ENCODE data around the gene PHAF1. TPM values are rescaled to one million over a fixed set of nuclear protein-coding genes. Genes with fewer than 3 reads are reported as not detected.

PHAF1 gene
- total RNA-seq, 2 donors from 2014 or later, result 18.8 to 19.6 TPM

DNA sequence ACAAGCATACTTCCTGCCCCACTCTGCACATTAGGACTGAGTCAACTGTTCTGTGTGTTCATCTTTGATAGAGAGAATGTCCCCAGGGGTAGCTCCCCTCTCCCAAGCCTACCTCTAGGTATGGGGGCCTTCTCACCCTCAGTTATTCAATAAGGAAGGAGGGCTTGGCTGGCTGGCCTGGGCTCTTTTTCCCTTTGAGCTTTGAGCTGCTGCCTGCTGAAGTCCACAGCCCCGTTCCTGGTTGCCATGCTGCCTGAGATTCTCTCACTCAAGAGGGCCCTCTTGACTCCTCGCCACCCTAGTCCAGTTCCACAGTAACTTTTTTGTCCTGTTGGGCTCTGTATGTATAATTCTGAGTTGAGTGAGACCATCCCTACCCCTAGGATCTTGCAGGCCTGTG, 36.0 kb downstream of the PHAF1 start:
- no peak overlapping the region for H3K4me3 Mint-ChIP-seq
- H3K4me1 ChIP-seq (ENCODE audit: control insufficient read depth, insufficient read depth, low read length), result no peaks in the 10 kb centered on the region
- H3K9me3 ChIP-seq (ENCODE audit: control insufficient read depth, low read length), result no peaks in the 10 kb centered on the region
- no peaks in the 10 kb centered on the region for H3K4me1 Mint-ChIP-seq
- peaks cover 64% of the 10 kb centered on the region for H3K36me3 ChIP-seq (ENCODE audit: control insufficient read depth, insufficient read depth, low read length)
- peaks cover 67% of the 10 kb centered on the region for H3K36me3 Mint-ChIP-seq (ENCODE audit: low read depth)
- H3K9me3 Mint-ChIP-seq, result no peaks in the 10 kb centered on the region
- H3K9ac ChIP-seq (ENCODE audit: extremely low read depth, low read length, poor library complexity, severe bottlenecking), result no peak overlapping the region
- no peak overlapping the region for H3K4me3 ChIP-seq (ENCODE audit: low read length)
- no peak overlapping the region for H3K27ac Mint-ChIP-seq
- WGBS, 2 experiments (ENCODE audit: insufficient coverage in 1 of 2, insufficient read length in 1 of 2), result 93 to 100% methylated on average over 1 to 2 of the region's 2 CpGs
- no peak overlapping the region for H3K27ac ChIP-seq (ENCODE audit: low read depth, low read length)
- peaks cover 12% of the 10 kb centered on the region for H3K27me3 ChIP-seq (ENCODE audit: control insufficient read depth, insufficient read depth, low read length, poor library complexity, severe bottlenecking)
- DNase-seq, result no peak
- TF ChIP-seq, protein P1, sequence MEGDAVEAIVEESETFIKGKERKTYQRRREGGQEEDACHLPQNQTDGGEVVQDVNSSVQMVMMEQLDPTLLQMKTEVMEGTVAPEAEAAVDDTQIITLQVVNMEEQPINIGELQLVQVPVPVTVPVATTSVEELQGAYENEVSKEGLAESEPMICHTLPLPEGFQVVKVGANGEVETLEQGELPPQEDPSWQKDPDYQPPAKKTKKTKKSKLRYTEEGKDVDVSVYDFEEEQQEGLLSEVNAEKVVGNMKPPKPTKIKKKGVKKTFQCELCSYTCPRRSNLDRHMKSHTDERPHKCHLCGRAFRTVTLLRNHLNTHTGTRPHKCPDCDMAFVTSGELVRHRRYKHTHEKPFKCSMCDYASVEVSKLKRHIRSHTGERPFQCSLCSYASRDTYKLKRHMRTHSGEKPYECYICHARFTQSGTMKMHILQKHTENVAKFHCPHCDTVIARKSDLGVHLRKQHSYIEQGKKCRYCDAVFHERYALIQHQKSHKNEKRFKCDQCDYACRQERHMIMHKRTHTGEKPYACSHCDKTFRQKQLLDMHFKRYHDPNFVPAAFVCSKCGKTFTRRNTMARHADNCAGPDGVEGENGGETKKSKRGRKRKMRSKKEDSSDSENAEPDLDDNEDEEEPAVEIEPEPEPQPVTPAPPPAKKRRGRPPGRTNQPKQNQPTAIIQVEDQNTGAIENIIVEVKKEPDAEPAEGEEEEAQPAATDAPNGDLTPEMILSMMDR (conservative IDR thresholded peaks at IDR 0.05), result no peak
- peaks cover 8% of the 10 kb centered on the region for H3K27me3 Mint-ChIP-seq (ENCODE audit: insufficient read depth)

DNA sequence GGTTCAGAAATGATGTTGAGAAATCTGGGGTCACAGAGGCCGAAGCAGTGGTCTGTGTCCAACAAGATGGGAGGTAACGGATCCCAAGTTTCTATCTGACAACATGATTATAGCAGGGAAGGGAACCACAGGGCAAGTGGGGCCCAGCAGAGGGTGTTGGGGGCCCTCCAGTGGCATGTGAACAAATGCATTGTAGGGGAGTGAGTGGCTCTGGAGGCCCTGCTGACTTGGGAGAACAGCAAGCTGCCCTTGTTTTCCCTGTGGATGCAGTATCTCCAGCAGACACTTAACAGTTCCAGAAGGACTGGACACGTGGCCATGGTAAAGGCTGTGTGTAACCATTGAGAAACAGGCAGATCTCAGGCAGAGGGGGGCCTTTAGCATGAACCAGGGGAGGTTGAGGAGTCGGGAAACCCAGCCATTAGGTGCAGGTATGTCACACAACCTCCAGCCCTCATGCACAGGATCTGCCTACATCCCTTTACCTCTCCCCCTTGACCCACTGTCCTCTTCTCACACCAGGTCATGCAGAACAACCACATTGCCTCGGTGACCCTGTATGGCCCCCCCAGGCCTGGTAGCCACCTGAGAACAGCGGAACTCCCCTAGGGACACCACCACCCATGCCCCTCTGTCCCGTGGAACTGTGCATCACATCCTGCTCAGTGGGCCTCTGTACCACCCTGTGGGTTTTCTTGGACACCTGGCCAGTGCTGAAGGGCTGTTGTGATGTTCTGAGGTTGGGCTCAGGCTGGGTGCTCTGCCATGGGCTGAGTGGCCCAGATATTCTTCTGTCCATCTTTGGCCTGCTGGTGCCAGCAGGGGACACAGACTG, 37.0 kb downstream of the PHAF1 start:
- Mint-ChIP-seq H3K4me1 (peaks cover 4% of the 10 kb centered on the region), H3K36me3 (ENCODE audit: low read depth) (peaks cover 57% of the 10 kb centered on the region), H3K9me3 (no peaks in the 10 kb centered on the region), H3K27me3 (ENCODE audit: insufficient read depth) (peaks cover 16% of the 10 kb centered on the region), H3K27ac (no peak overlapping the region), H3K4me3 (no peak overlapping the region)
- Histone ChIP-seq H3K36me3 (ENCODE audit: control insufficient read depth, insufficient read depth, low read length) (peaks cover 55% of the 10 kb centered on the region), H3K4me1 (ENCODE audit: control insufficient read depth, insufficient read depth, low read length) (no peaks in the 10 kb centered on the region), H3K9me3 (ENCODE audit: control insufficient read depth, low read length) (no peaks in the 10 kb centered on the region), H3K27me3 (ENCODE audit: control insufficient read depth, insufficient read depth, low read length, poor library complexity, severe bottlenecking) (peaks cover 22% of the 10 kb centered on the region), H3K9ac (ENCODE audit: extremely low read depth, low read length, poor library complexity, severe bottlenecking) (no peak overlapping the region), H3K4me3 (ENCODE audit: low read length) (no peak overlapping the region), H3K27ac (ENCODE audit: low read depth, low read length) (no peak overlapping the region)
- TF ChIP-seq, protein P1 (conservative IDR thresholded peaks at IDR 0.05), result no peak
- DNase-seq, result no peak
- WGBS, 2 experiments (ENCODE audit: insufficient coverage in 1 of 2, insufficient read length in 1 of 2), result 91 to 96% methylated on average over 4 to 7 of the region's 7 CpGs

DNA sequence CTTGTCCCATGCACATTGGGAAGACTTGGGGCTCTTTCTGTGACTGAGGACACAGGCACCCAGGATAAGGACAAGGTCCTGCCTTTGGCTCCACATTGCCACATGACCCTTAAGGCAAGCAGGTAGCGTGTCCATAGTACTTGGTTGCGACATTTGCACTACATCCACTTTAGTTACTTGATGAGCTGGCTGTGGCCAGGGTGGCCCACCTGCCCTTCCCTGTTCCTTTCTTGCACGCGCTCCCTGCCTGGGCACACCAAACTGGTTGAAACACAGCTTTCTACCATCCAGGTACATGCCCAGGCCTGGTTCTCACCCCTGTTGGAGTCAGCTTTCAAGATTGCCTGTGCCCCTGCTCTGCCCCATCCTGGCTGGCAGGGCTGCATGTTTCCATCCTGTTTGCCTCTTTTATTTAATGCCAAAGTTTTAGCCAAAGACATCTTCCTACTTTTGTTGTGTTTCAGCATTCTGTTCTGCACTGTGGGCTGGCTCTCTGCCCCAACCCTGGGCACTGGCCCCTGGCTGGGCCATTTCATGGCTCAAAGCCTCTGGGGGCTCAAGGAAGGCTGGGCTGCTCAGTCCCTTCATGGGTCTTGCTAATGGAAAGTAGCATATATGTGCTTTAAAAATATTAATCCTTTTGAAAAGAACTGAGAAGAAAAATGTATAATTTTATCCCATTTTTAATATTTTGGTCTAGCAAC, 37.8 kb downstream of the PHAF1 start:
- H3K27ac Mint-ChIP-seq, result no peak overlapping the region
- H3K9me3 ChIP-seq (ENCODE audit: control insufficient read depth, low read length), result no peaks in the 10 kb centered on the region
- H3K9me3 Mint-ChIP-seq, result no peaks in the 10 kb centered on the region
- H3K36me3 ChIP-seq (ENCODE audit: control insufficient read depth, insufficient read depth, low read length), result peaks cover 47% of the 10 kb centered on the region
- WGBS, 2 experiments (ENCODE audit: insufficient coverage in 1 of 2, insufficient read length in 1 of 2), result 92 to 93% methylated on average over 4 of the region's 4 CpGs
- H3K4me1 Mint-ChIP-seq, result peaks cover 4% of the 10 kb centered on the region
- H3K4me3 ChIP-seq (ENCODE audit: low read length), result no peak overlapping the region
- no peak overlapping the region for H3K4me3 Mint-ChIP-seq
- H3K27ac ChIP-seq (ENCODE audit: low read depth, low read length), result no peak overlapping the region
- TF ChIP-seq, protein P1 (conservative IDR thresholded peaks at IDR 0.05), result no peak
- no peaks in the 10 kb centered on the region for H3K4me1 ChIP-seq (ENCODE audit: control insufficient read depth, insufficient read depth, low read length)
- no peak overlapping the region for H3K9ac ChIP-seq (ENCODE audit: extremely low read depth, low read length, poor library complexity, severe bottlenecking)
- H3K36me3 Mint-ChIP-seq (ENCODE audit: low read depth), result peaks cover 50% of the 10 kb centered on the region
- H3K27me3 Mint-ChIP-seq (ENCODE audit: insufficient read depth), result peaks cover 24% of the 10 kb centered on the region
- DNase-seq, result no peak
- peaks cover 31% of the 10 kb centered on the region for H3K27me3 ChIP-seq (ENCODE audit: control insufficient read depth, insufficient read depth, low read length, poor library complexity, severe bottlenecking)

All from endodermal cell (in vitro differentiated cells).